Dermis blood vessel endothelial cell (primary cell): Measurements from ENCODE around the gene CCDC54. TPM values are rescaled to one million over a fixed set of nuclear protein-coding genes. Genes with fewer than 3 reads are reported as not detected.

ENCODE experiments used
- total RNA-seq: library from RNA; depleted of rRNA; stranded (reverse); fragments of >200 nt; gene quantifications from 2 replicates; pipeline ENCODE4 v1.2.3, GENCODE V29; 2014

The CCDC54 gene
- total RNA-seq, 1 donor from 2014 or later, result not detected

Other genes starting within 250 kb of the CCDC54 start
- gene BBX, start 145.5 kb downstream of the CCDC54 start, total RNA-seq, result 56.0 and 80.0 TPM in 2 replicates